ENCODE data around the gene CYP1B1.

The CYP1B1 gene

DNA sequence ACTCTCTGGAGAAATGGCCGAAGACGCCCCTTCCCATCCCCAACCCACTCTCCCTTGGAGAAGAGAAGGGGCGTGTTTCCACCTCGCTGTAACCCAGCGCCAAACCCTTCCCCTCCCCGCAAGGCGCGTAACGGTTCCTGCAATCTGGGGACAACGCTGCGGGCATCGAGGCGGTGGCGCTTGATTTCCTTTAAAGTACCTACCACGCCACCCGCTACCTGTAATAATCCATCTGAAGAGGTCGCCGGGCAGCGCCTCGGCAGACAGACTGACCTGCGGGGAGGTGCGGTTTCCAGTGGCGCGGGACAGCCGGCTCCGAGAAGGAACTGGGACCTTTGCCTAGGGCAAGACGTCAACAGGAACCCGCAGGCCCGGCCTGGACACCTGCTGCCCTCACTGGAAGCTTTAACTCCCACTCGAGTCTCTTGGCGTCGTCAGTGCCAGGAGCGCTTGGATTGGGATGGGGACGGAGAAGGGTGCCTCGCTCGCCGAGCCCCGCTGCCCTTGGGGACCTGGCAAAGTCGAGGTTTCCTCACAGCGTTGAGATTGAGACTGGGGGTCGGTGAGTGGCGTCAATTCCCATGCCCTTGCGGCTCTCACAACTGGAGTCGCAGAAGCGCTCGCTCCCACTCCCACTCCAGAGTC, at the start of gene CYP1B1:
Gene CYP1B1 (minus strand): TSS at position 645 of the 645 bp plus-strand sequence. CDS start 763 bp downstream, outside the sequence.
- peak within 1 kb of the TSS; percentile 49 for H3K4me3 ChIP-seq (ENCODE audit: low read length)
- TF ChIP-seq, protein P1, sequence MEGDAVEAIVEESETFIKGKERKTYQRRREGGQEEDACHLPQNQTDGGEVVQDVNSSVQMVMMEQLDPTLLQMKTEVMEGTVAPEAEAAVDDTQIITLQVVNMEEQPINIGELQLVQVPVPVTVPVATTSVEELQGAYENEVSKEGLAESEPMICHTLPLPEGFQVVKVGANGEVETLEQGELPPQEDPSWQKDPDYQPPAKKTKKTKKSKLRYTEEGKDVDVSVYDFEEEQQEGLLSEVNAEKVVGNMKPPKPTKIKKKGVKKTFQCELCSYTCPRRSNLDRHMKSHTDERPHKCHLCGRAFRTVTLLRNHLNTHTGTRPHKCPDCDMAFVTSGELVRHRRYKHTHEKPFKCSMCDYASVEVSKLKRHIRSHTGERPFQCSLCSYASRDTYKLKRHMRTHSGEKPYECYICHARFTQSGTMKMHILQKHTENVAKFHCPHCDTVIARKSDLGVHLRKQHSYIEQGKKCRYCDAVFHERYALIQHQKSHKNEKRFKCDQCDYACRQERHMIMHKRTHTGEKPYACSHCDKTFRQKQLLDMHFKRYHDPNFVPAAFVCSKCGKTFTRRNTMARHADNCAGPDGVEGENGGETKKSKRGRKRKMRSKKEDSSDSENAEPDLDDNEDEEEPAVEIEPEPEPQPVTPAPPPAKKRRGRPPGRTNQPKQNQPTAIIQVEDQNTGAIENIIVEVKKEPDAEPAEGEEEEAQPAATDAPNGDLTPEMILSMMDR (conservative IDR thresholded peaks at IDR 0.05; ENCODE audit: low read depth, low read length), result no peak
- DNase-seq (ENCODE audit: low read depth), result no peak

DNA sequence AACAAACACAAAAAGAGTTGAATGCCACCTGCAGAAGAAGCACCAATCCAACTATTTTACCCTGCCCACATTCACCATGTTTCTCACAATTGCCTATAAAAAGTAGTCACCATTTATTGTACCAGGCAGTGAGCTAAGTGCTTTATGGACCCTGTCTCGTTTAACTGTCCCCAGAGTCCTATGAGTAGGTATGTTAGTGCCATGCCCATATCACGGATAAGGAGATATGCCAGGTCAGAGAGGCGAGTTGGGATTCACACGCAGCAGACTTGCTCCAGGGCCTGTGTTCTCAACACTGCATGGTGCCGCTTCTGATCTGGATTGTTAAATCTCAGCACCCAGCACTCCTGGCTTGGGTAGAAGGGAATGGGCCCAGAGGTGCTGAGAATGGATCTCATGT, 49.1 kb upstream of the CYP1B1 start:
- DNase-seq (ENCODE audit: low read depth), result no peak
- TF ChIP-seq, protein P1 (conservative IDR thresholded peaks at IDR 0.05; ENCODE audit: low read depth, low read length), result no peak
- H3K4me3 ChIP-seq (ENCODE audit: low read length), result no peak overlapping the region

DNA sequence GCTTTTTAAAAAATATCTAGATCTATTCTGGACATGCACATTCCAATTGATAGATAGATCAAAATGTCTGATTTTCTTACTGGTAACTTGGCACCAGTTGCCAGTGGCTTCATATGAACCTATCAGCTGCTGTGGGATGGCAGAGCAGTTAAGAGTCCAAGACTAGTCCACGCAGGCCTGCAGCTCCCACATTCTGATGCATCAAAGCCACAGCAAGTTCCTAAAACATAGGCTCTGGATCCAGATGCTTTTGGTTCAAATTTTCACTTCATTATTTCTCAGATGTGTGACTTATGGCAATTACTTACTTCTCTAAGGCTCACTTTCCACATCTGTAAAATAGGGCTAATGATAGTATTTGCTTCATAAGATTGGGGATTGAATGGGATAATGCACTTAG, 48.0 kb upstream of the CYP1B1 start:
- H3K4me3 ChIP-seq (ENCODE audit: low read length), result no peak overlapping the region
- no peak for DNase-seq (ENCODE audit: low read depth)
- TF ChIP-seq, protein P1 (conservative IDR thresholded peaks at IDR 0.05; ENCODE audit: low read depth, low read length), result no peak

DNA sequence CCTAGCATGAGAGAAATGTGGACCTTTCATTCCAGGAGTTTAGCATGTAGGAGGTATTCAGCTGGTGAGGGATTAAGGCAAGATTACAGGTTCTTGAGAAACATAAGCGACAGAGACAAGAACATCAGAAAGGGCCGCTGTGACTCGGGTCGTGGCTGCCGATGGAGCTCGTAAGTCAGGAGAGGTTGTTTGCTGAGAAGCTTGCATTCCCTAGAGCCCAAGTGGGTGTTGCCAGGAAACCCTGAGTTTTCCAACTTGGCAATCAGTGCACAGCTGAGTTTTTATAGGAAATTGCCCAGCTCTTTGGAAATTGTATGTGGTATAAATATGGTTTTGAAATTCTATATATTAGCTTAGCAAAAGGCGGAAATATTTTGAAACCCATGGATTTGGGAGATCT, 46.4 kb upstream of the CYP1B1 start:
- TF ChIP-seq, protein P1 (conservative IDR thresholded peaks at IDR 0.05; ENCODE audit: low read depth, low read length), result no peak
- H3K4me3 ChIP-seq (ENCODE audit: low read length), result no peak overlapping the region
- DNase-seq (ENCODE audit: low read depth), result no peak

DNA sequence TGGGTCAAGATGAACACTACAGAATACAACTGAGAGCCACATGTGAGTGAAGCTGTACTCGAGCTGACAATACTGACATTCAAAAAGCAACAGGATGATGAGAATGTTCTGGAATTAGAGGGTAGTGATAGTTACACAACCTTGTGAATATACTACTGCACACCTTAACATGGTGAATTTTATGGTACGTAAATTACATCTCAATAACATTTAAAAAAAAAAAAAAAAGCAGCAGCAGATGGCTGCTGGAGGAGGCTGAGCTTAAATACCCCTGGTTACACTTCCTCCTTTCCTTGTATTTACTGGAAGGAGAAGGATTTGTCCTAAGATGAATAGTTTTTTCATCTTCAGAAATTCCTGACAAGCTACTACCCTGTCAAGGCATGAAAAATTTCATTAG, 45.5 kb upstream of the CYP1B1 start:
- no peak overlapping the region for H3K4me3 ChIP-seq (ENCODE audit: low read length)
- no peak for DNase-seq (ENCODE audit: low read depth)
- TF ChIP-seq, protein P1 (conservative IDR thresholded peaks at IDR 0.05; ENCODE audit: low read depth, low read length), result no peak

DNA sequence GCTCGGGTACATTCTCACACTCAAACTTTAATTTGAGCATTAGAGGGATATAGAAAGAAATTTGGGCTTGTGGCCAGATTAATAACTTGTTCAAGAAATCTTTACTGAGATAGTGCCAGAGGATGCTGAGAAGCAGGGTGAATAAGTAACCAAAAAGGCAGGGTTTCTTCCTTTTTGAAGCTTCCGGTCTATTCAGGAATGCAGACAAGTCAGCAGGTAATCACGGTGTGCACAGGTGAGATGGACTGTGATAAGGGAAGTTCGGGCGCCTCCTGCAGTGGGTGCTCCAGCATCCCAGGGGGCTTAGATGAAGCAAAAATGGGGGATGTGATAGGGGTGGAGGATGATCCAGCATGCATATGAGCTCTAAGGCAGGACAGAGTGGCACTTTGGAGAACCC, 44.9 kb upstream of the CYP1B1 start:
- H3K4me3 ChIP-seq (ENCODE audit: low read length), result no peak overlapping the region
- DNase-seq (ENCODE audit: low read depth), result no peak
- TF ChIP-seq, protein P1 (conservative IDR thresholded peaks at IDR 0.05; ENCODE audit: low read depth, low read length), result no peak

DNA sequence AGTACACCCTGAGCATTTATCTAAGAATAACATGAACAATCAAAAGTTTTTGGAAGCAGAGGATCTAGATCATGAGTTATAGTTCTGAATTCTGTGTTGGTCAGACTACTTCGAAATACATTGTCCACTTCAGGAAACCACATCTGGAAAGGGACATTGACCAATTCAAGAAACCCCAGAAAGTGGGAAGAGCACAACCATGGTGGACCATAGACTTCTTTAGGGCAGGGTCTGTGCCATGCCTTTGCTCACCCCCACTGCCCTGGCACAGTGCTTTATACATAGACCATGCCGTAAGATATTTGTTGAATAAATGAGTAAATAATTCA, 44.3 kb upstream of the CYP1B1 start:
- TF ChIP-seq, protein P1 (conservative IDR thresholded peaks at IDR 0.05; ENCODE audit: low read depth, low read length), result no peak
- no peak for DNase-seq (ENCODE audit: low read depth)
- no peak overlapping the region for H3K4me3 ChIP-seq (ENCODE audit: low read length)

All from retinal pigment epithelial cell (primary cell).